T-helper 1 cell treated with Interleukin-12 subunit alpha and Interleukin-12 subunit beta and Interleukin-4 antibody, amounts not matched to agents 30 μg/mL and 1 μg/mL, for 36 hours (primary cell): ENCODE measurements around the gene CPOX.
"Not testable (repeated sequence)": the region's sequence is repeated elsewhere in the genome, so short reads cannot be mapped to it uniquely, and the experiment has no call there.

Experiments used
- H3K27ac Mint-ChIP-seq: one replicate; pipeline ENCODE4 v1.8.0; 2021; ENCODE audit warnings: mild to moderate bottlenecking, mixed read lengths
- H3K27me3 Mint-ChIP-seq: one replicate; pipeline ENCODE4 v1.8.0; 2021; ENCODE audit warnings: low read depth, mixed read lengths
- H3K36me3 Mint-ChIP-seq: one replicate; pipeline ENCODE4 v1.8.0; 2021; ENCODE audit warnings: low read depth, mixed read lengths
- H3K4me1 Mint-ChIP-seq: one replicate; pipeline ENCODE4 v1.8.0; 2021; ENCODE audit warnings: low read depth, mixed read lengths
- H3K4me3 Mint-ChIP-seq: one replicate; pipeline ENCODE4 v1.8.0; 2021; ENCODE audit warnings: mild to moderate bottlenecking, moderate library complexity, mixed read lengths
- H3K9me3 Mint-ChIP-seq: one replicate; pipeline ENCODE4 v1.8.0; 2021; ENCODE audit warnings: mixed read lengths

Gene CPOX

DNA sequence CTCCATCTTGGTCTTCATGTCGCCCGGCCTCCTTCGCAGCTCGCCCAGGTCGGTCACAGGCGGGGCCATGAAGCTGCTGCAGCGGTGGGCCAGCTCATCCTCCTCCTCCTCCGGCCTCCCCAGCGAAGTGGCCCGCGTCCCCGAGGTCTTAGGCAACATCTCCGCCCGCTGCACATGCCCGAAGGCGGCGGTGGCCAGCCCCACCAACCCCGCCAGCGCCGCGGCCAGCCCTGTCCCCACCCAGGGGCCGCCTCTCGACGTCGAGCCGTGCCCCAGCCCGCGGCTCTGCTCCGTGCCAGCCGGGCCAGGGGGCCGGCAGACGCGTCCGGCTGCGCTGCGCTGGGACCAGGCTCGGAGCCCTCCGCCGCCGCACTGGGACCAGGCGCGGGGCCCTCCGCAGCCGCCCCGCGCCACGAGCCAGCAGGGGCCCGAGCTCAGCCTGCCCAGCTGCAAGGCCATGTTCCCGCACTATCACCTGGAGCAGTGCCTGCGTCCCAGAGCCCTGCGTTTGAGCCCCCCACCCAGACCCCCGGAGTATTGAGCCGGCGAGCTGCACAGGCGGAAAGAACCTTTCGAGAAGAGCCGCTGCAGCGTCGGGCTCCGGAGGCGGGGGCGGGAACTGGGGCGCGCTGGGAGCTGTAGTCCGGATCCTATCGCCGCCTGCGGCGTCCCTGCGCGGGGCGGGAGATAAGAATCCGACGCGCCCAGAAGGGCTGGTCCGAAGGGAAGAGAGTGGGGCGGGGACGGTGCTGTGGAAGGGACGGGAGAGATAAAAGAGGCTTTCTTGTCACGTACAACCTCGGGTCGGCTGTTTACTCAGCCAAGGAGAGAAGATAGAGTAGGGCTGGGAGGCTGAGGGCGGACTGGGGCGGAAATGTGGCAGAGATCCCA is at the start of gene CPOX:
Gene CPOX, minus strand, starts transcription at position 566 of the 891 bp plus-strand sequence. Its CDS starts 107 bp downstream, at position 459.
- Mint-ChIP-seq H3K27me3 (peaks cover 4% of the 10 kb centered on the region), H3K36me3 (peaks cover 21% of the 10 kb centered on the region), H3K27ac (peak within 1 kb of the TSS; percentile 83), H3K4me1 (peaks cover 49% of the 10 kb centered on the region), H3K4me3 (peak within 1 kb of the TSS; percentile 96), H3K9me3 (peaks cover 5% of the 10 kb centered on the region)

- not testable (repeated sequence) for H3K9me3 Mint-ChIP-seq, H3K4me3 Mint-ChIP-seq, H3K4me1 Mint-ChIP-seq, H3K27ac Mint-ChIP-seq, H3K36me3 Mint-ChIP-seq
- peaks cover 23% of the 10 kb centered on the region for H3K27me3 Mint-ChIP-seq
Measured at GRCh38 chr3:98642769-98643168, 49.4 kb upstream of the CPOX start.

GRCh38 chr3:98641756-98642155 is 48.3 kb upstream of the CPOX start:
- H3K27ac Mint-ChIP-seq, H3K4me3 Mint-ChIP-seq, H3K4me1 Mint-ChIP-seq, H3K36me3 Mint-ChIP-seq, H3K9me3 Mint-ChIP-seq: not testable (repeated sequence)
- peaks cover 26% of the 10 kb centered on the region for H3K27me3 Mint-ChIP-seq

GRCh38 chr3:98638515-98638914 is 45.1 kb upstream of the CPOX start:
- not testable (repeated sequence) for H3K36me3 Mint-ChIP-seq, H3K4me3 Mint-ChIP-seq, H3K27ac Mint-ChIP-seq, H3K9me3 Mint-ChIP-seq, H3K4me1 Mint-ChIP-seq
- H3K27me3 Mint-ChIP-seq = peaks cover 26% of the 10 kb centered on the region

- no peaks in the 10 kb centered on the region for H3K27me3 Mint-ChIP-seq
Measured at GRCh38 chr3:98630416-98630815, 37.0 kb upstream of the CPOX start.

GRCh38 chr3:98628317-98628716 is 34.9 kb upstream of the CPOX start:
- no peaks in the 10 kb centered on the region for H3K4me1 Mint-ChIP-seq
- no peaks in the 10 kb centered on the region for H3K9me3 Mint-ChIP-seq
- H3K4me3 Mint-ChIP-seq = no peak overlapping the region
- no peaks in the 10 kb centered on the region for H3K27me3 Mint-ChIP-seq
- H3K27ac Mint-ChIP-seq = no peak overlapping the region
- no peaks in the 10 kb centered on the region for H3K36me3 Mint-ChIP-seq

More at GRCh38 chr3:98630416-98630815, 37.0 kb upstream of the CPOX start:
- Mint-ChIP-seq H3K4me1 (no peaks in the 10 kb centered on the region), H3K27ac (no peak overlapping the region), H3K9me3 (no peaks in the 10 kb centered on the region), H3K4me3 (no peak overlapping the region), H3K36me3 (no peaks in the 10 kb centered on the region)

GRCh38 chr3:98626151-98626550 is 32.7 kb upstream of the CPOX start:
- no peaks in the 10 kb centered on the region for H3K9me3 Mint-ChIP-seq
- H3K4me1 Mint-ChIP-seq = no peaks in the 10 kb centered on the region
- H3K27ac Mint-ChIP-seq = no peak overlapping the region
- no peak overlapping the region for H3K4me3 Mint-ChIP-seq
- H3K36me3 Mint-ChIP-seq = no peaks in the 10 kb centered on the region
- H3K27me3 Mint-ChIP-seq = no peaks in the 10 kb centered on the region

DNA sequence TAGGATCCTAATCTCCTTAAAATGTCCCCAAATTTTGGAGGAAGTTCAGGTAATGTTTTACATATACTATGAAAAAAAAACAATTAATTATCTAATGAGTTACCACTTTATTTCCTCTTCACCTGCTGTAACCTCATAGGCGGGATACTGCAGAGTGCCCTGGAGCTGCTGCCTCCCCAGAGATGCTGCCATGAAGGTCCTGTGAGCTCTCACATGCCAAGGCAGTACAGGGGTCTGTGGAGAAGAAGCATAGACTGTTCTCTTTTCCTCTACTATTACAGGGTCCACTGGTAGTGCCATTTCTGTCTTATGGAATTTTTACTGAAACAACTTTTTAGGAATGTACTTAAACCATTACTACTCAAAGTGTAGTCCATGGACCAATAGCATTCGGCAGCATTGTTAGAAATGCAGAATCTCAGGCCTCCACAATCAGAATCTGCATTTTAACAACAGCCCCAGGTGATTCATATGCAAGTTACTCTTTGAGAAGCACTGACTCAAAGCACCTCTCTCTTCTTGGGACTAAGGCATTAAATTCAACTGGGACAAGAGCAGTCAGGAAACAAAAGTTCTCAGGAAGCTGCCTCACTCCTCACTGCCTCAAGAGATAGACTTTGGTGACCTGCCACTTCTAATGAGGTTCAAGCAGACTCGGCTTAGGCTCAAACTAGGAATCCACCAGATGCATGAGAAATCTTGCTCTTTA is 30.3 kb upstream of the CPOX start:
- no peak overlapping the region for H3K27ac Mint-ChIP-seq
- H3K4me1 Mint-ChIP-seq = no peaks in the 10 kb centered on the region
- no peaks in the 10 kb centered on the region for H3K27me3 Mint-ChIP-seq
- no peak overlapping the region for H3K4me3 Mint-ChIP-seq
- H3K36me3 Mint-ChIP-seq = no peaks in the 10 kb centered on the region
- no peaks in the 10 kb centered on the region for H3K9me3 Mint-ChIP-seq

GRCh38 chr3:98617841-98618240 is 24.4 kb upstream of the CPOX start:
- no peak overlapping the region for H3K27ac Mint-ChIP-seq
- no peaks in the 10 kb centered on the region for H3K4me1 Mint-ChIP-seq
- H3K36me3 Mint-ChIP-seq = no peaks in the 10 kb centered on the region
- H3K9me3 Mint-ChIP-seq = no peaks in the 10 kb centered on the region
- no peak overlapping the region for H3K4me3 Mint-ChIP-seq
- H3K27me3 Mint-ChIP-seq = peaks cover 4% of the 10 kb centered on the region

DNA sequence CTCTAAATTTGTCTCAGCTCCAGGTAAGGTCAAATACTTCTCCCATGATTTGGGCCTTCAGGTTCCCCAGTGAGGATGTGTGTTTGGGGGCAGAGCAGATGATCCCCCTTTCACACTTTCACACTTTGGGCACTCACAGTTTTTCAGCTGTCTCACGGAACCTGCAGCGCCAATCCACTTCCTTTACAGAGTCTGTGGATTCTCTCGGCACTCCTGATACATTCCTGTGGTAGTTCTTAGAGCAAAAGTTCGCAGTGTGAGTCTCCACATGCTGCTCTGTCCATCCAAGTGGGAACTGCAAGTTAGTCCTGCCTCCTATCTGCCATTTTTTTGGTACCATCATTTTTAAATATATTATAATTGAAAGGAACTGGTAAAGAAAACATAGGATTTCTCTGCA is 20.2 kb upstream of the CPOX start:
- H3K4me3 Mint-ChIP-seq = no peak overlapping the region
- H3K27ac Mint-ChIP-seq = no peak overlapping the region

DNA sequence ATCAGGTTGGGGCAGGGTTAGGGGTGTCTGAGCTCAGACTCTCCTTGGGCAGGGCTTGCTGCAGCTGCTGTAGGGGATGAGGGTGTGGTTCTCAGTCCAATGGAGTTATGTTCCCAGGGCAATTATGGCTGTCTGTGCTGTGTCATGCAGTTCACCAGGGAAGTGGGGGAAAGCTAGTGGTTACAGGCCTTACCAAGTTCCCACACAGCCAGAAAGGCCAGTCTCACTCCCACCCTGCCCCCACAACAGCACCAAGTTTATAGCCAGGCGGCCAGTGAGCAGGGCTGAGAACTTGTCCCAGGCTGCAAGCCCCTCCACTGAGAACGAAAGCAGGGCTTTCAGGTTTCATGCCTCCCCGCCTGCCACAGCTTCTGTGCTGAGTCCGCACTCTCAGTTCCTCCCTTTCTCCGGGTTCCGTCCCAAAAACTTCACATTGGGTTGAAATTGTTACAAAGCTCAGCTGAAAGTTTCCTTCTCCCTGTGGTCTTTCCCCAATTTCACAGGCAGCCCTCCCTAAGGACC is 19.6 kb upstream of the CPOX start:
- Mint-ChIP-seq H3K36me3 (peaks cover 1% of the 10 kb centered on the region), H3K4me1 (no peaks in the 10 kb centered on the region), H3K27me3 (peaks cover 13% of the 10 kb centered on the region), H3K4me3 (no peak overlapping the region), H3K9me3 (no peaks in the 10 kb centered on the region), H3K27ac (no peak overlapping the region)

More for the DNA sequence above, 20.2 kb upstream of the CPOX start:
- no peaks in the 10 kb centered on the region for H3K4me1 Mint-ChIP-seq
- H3K36me3 Mint-ChIP-seq = peaks cover 1% of the 10 kb centered on the region
- no peaks in the 10 kb centered on the region for H3K9me3 Mint-ChIP-seq
- peaks cover 17% of the 10 kb centered on the region for H3K27me3 Mint-ChIP-seq

- H3K9me3 Mint-ChIP-seq = no peaks in the 10 kb centered on the region
- H3K27ac Mint-ChIP-seq = no peak overlapping the region
- H3K36me3 Mint-ChIP-seq = peaks cover 1% of the 10 kb centered on the region
- H3K27me3 Mint-ChIP-seq = peaks cover 13% of the 10 kb centered on the region
- H3K4me1 Mint-ChIP-seq = no peaks in the 10 kb centered on the region
- no peak overlapping the region for H3K4me3 Mint-ChIP-seq
Measured at GRCh38 chr3:98612587-98612986, 19.2 kb upstream of the CPOX start.

DNA sequence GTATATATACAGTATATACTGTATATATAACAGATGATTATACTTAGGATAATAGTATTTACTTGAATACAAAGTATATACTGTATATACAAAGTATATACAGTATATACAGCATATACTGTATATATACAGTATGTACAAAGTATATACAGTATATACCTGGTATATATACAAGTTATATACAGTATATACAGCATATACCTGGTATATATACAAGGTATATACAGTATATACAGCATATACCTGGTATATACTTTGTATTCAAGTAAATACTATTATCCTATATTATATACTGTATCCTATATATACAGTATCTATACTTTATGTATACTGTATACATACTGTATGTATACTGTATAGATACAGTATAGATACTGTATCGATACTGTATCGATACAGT is 14.6 kb upstream of the CPOX start:
- H3K36me3 Mint-ChIP-seq = peaks cover 1% of the 10 kb centered on the region
- peaks cover 10% of the 10 kb centered on the region for H3K9me3 Mint-ChIP-seq
- no peak overlapping the region for H3K27ac Mint-ChIP-seq
- H3K4me3 Mint-ChIP-seq = no peak overlapping the region
- H3K27me3 Mint-ChIP-seq = peaks cover 39% of the 10 kb centered on the region
- no peaks in the 10 kb centered on the region for H3K4me1 Mint-ChIP-seq

- peaks cover 2% of the 10 kb centered on the region for H3K4me1 Mint-ChIP-seq
- no peaks in the 10 kb centered on the region for H3K36me3 Mint-ChIP-seq
Measured at GRCh38 chr3:98603580-98603979, 10.2 kb upstream of the CPOX start.

More at GRCh38 chr3:98603580-98603979, 10.2 kb upstream of the CPOX start:
- peaks cover 29% of the 10 kb centered on the region for H3K27me3 Mint-ChIP-seq
- peaks cover 10% of the 10 kb centered on the region for H3K9me3 Mint-ChIP-seq
- no peak overlapping the region for H3K27ac Mint-ChIP-seq
- no peak overlapping the region for H3K4me3 Mint-ChIP-seq
